Loucy (cell line): Measurements from ENCODE around the gene WDR87.
"Not testable (repeated sequence)": the region's sequence is repeated elsewhere in the genome, so short reads cannot be mapped to it uniquely, and the experiment has no call there.

Experiments used
- H2AFZ ChIP-seq: fragments of 200-600 bp; sonication (generic); 2 replicates; pipeline ENCODE4 v1.6.0; 2016; ENCODE audit warnings: antibody characterized with exemption, mild to moderate bottlenecking, low read length, moderate library complexity
- H3F3A ChIP-seq: fragments of 200-600 bp; 2 replicates; pipeline ENCODE4 v1.6.0; 2016; ENCODE audit warnings: antibody characterized with exemption, low read depth, mild to moderate bottlenecking
- H3K27me3 ChIP-seq: fragments of 200-600 bp; sonication (generic); 2 replicates; pipeline ENCODE4 v1.6.1; 2014; ENCODE audit warnings: low read length, mild to moderate bottlenecking; ENCODE audit not compliant: insufficient read depth, poor library complexity, severe bottlenecking
- H3K36me3 ChIP-seq: fragments of 200-600 bp; sonication (generic); 2 replicates; pipeline ENCODE4 v1.6.1; 2016; ENCODE audit warnings: low read length; ENCODE audit not compliant: insufficient read depth
- H3K4me1 ChIP-seq: fragments of 200-600 bp; sonication (generic); 2 replicates; pipeline ENCODE4 v1.5.1; 2014; ENCODE audit warnings: low read length, mild to moderate bottlenecking; ENCODE audit not compliant: insufficient read depth, poor library complexity, severe bottlenecking
- H3K4me2 ChIP-seq: fragments of 200-600 bp; sonication (generic); 2 replicates; pipeline ENCODE4 v1.6.0; 2014; ENCODE audit warnings: antibody characterized with exemption, low read length, low read depth, mild to moderate bottlenecking; ENCODE audit not compliant: poor library complexity, severe bottlenecking
- H3K4me3 ChIP-seq: fragments of 200-600 bp; sonication (generic); 2 replicates; pipeline ENCODE4 v1.5.1; 2014; ENCODE audit warnings: low read length, mild to moderate bottlenecking, mixed read lengths; ENCODE audit not compliant: poor library complexity, severe bottlenecking
- H3K79me2 ChIP-seq: fragments of 200-600 bp; sonication (generic); 2 replicates; pipeline ENCODE4 v1.6.1; 2014; ENCODE audit warnings: low read length; ENCODE audit not compliant: insufficient read depth
- H3K9ac ChIP-seq: fragments of 200-600 bp; sonication (generic); 2 replicates; pipeline ENCODE4 v1.6.0; 2014; ENCODE audit warnings: mild to moderate bottlenecking, low read depth, low read length, moderate library complexity; ENCODE audit not compliant: poor library complexity, severe bottlenecking
- H3K9me2 ChIP-seq: fragments of 200-600 bp; sonication (generic); replicated peaks from 2 replicates; pipeline ENCODE4 v1.6.1; 2016; ENCODE audit warnings: low read depth, low read length, mixed read lengths
- H3K9me3 ChIP-seq: fragments of 200-600 bp; sonication (generic); 2 replicates; pipeline ENCODE4 v1.6.1; 2014; ENCODE audit warnings: mild to moderate bottlenecking, antibody characterized with exemption, low read length, low read depth; ENCODE audit not compliant: insufficient read depth
- H4K20me1 ChIP-seq: fragments of 200-600 bp; sonication (generic); 2 replicates; pipeline ENCODE4 v1.6.0; 2014; ENCODE audit warnings: antibody characterized with exemption, low read length, mild to moderate bottlenecking; ENCODE audit not compliant: insufficient read depth, poor library complexity, severe bottlenecking
- EZH2phosphoT487 ChIP-seq: fragments of 200-600 bp; IDR thresholded peaks from 2 replicates; pipeline ENCODE4 v1.6.1; 2018; ENCODE audit warnings: antibody characterized with exemption, mild to moderate bottlenecking, moderate library complexity, borderline replicate concordance
- TF ChIP-seq, protein P1 (sequence below): fragments of 200-600 bp; sonication (generic); conservative IDR thresholded peaks from 2 replicates; pipeline ENCODE4 v1.5.1; 2014; ENCODE audit warnings: mild to moderate bottlenecking, antibody characterized with exemption, low read length

The WDR87 gene

DNA sequence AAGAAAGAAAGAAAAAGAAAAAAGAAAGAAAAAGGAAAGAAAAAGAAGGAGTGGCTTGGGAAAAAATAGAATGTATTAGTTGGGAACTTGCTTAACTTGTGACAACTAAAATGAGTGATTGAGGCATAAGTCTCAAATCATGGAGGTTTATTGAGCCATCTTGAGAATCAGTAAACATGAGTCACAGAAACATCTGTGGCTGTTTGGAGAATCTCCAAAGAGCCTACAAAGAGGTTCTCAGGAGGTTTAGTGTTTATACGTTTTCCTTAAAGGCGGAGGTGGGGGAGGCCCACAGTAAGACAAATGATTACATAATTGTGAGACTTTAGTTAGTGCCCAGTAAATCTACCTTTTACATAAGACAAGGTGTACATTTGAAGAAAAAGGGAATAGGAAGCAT is 38.6 kb downstream of the WDR87 start:
- no peak for TF ChIP-seq EZH2phosphoT487
- TF ChIP-seq, protein P1, sequence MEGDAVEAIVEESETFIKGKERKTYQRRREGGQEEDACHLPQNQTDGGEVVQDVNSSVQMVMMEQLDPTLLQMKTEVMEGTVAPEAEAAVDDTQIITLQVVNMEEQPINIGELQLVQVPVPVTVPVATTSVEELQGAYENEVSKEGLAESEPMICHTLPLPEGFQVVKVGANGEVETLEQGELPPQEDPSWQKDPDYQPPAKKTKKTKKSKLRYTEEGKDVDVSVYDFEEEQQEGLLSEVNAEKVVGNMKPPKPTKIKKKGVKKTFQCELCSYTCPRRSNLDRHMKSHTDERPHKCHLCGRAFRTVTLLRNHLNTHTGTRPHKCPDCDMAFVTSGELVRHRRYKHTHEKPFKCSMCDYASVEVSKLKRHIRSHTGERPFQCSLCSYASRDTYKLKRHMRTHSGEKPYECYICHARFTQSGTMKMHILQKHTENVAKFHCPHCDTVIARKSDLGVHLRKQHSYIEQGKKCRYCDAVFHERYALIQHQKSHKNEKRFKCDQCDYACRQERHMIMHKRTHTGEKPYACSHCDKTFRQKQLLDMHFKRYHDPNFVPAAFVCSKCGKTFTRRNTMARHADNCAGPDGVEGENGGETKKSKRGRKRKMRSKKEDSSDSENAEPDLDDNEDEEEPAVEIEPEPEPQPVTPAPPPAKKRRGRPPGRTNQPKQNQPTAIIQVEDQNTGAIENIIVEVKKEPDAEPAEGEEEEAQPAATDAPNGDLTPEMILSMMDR: no peak
- H3K4me3 ChIP-seq: no peak overlapping the region
- H3K9me2 ChIP-seq: no peaks in the 10 kb centered on the region
- no peak overlapping the region for H2AFZ ChIP-seq
- no peaks in the 10 kb centered on the region for H3K36me3 ChIP-seq
- H3K79me2 ChIP-seq: no peaks in the 10 kb centered on the region
- no peaks in the 10 kb centered on the region for H3K27me3 ChIP-seq
- H4K20me1 ChIP-seq: no peaks in the 10 kb centered on the region
- no peak overlapping the region for H3K9ac ChIP-seq
- no peaks in the 10 kb centered on the region; the same call in 1 of the 2 replicates for H3K9me3 ChIP-seq
- H3F3A ChIP-seq: no peaks in the 10 kb centered on the region
- H3K4me2 ChIP-seq: no peak overlapping the region
- no peaks in the 10 kb centered on the region for H3K4me1 ChIP-seq

DNA sequence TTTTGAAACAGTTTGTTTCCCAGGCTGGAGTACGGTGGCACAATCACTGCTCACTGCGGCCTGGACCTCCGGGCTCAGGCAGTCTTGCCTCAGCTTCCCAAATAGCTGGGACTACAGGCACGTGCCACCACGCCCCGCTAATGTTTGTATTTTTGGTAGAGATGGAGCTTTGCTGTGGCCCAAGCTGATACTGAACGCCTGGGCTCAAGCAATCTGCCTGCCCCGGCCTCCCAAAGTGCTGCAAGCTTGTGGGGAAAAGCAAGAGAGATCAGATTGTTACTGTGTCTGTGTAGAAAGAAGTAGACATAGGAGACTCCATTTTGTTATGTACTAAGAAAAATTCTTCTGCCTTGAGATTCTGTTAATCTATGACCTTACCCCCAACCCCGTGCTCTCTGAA is 40.5 kb downstream of the WDR87 start:
- H3K9me2 ChIP-seq, H4K20me1 ChIP-seq, H3K9me3 ChIP-seq, H3K4me2 ChIP-seq, H3K9ac ChIP-seq, H3K27me3 ChIP-seq, H3K4me1 ChIP-seq, H3F3A ChIP-seq, H3K36me3 ChIP-seq, H3K4me3 ChIP-seq, H2AFZ ChIP-seq, H3K79me2 ChIP-seq: not testable (repeated sequence)

DNA sequence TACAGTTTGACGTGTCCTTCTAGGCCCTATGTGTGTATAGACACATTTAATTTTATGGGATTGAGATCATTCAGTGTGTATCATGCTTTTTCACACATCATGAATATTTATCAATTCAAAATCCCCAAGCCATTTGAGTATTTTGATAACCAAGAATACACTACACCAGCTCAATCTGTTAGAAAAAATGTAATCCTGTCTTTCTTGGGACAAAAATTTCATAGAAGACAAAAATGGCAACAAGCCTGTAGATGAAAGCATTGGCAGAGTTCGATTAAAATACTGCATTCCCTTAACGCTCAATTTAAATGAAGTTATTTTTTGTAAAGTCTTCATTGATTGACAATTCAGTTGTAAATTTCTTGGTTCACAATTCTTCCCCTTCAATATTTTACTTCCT is 41.9 kb downstream of the WDR87 start:
- no peak overlapping the region for H2AFZ ChIP-seq
- no peak overlapping the region for H3K9ac ChIP-seq
- H3K4me1 ChIP-seq: no peaks in the 10 kb centered on the region
- H3K9me2 ChIP-seq: no peaks in the 10 kb centered on the region
- no peaks in the 10 kb centered on the region for H3K9me3 ChIP-seq
- no peaks in the 10 kb centered on the region for H3K36me3 ChIP-seq
- H4K20me1 ChIP-seq: no peaks in the 10 kb centered on the region
- TF ChIP-seq, protein P1: no peak
- no peak for TF ChIP-seq EZH2phosphoT487
- H3K27me3 ChIP-seq: no peaks in the 10 kb centered on the region
- no peaks in the 10 kb centered on the region for H3F3A ChIP-seq
- H3K79me2 ChIP-seq: no peaks in the 10 kb centered on the region
- no peak overlapping the region for H3K4me2 ChIP-seq
- no peak overlapping the region for H3K4me3 ChIP-seq

DNA sequence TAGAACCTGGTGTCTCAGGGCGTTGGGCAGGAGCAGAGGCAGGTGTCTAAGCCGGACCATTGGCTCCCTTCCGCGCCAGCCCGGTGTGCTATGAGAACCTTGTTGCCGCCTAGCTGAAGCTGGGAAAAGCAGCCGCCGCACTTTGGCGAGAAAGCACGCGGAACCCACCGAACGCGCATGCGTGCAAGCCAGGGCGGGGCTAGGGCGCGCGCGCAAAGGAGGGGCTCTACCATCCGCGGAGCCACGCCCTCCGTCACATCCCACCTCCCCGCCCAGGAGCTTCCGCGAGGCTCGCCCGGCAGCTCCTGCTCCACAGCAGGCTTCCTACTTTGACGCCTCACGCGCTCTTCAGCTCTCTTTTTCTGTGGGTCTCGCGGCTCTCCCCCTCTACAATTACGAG is 51.3 kb downstream of the WDR87 start:
- Histone ChIP-seq H3K4me2 (no peak overlapping the region), H3K9me3 (0 out of 2 replicates have a peak, but pooled peaks cover 2% of the 10 kb centered on the region), H3K9me2 (no peaks in the 10 kb centered on the region), H4K20me1 (no peaks in the 10 kb centered on the region), H3K4me1 (no peaks in the 10 kb centered on the region), H3K79me2 (no peaks in the 10 kb centered on the region), H3K36me3 (no peaks in the 10 kb centered on the region), H3K27me3 (no peaks in the 10 kb centered on the region), H3K4me3 (no peak overlapping the region), H3K9ac (no peak overlapping the region), H2AFZ (no peak overlapping the region), H3F3A (no peaks in the 10 kb centered on the region)
- TF ChIP-seq EZH2phosphoT487: no peak
- TF ChIP-seq, protein P1: no peak
